PFSK-1 (cell line): ENCODE results near the gene CPNE6.

Experiments used
- FOXP2 ChIP-seq: optimal IDR thresholded peaks from 2 replicates; pipeline ENCODE3; 2011; ENCODE audit warnings: borderline replicate concordance, control low read depth, inconsistent platforms; ENCODE audit not compliant: insufficient read depth; ENCODE audit errors: extremely low read length, extremely low read depth
- POLR2AphosphoS5 ChIP-seq: IDR thresholded peaks from 2 replicates; pipeline ENCODE4 v1.6.1; 2012; ENCODE audit warnings: low read depth, mild to moderate bottlenecking, control low read depth, low read length, moderate library complexity
- SIN3A ChIP-seq: IDR thresholded peaks from 2 replicates; pipeline ENCODE4 v1.6.1; 2012; ENCODE audit warnings: mild to moderate bottlenecking, low read length, moderate library complexity, borderline replicate concordance; ENCODE audit not compliant: insufficient read depth
- TAF1 ChIP-seq: IDR thresholded peaks from 2 replicates; pipeline ENCODE4 v1.6.1; 2012; ENCODE audit warnings: low read length, control low read depth, borderline replicate concordance; ENCODE audit not compliant: insufficient read depth
- TF ChIP-seq, protein P1 (sequence below), 2 experiments: IDR thresholded peaks; 2 replicates each; pipeline versions ENCODE4 v1.6.1 to v1.8.0; 2011 to 2012; ENCODE audit warnings: low read depth in 2 of 2, low read length in 2 of 2, control low read depth in 1 of 2, inconsistent platforms in 1 of 2, mild to moderate bottlenecking in 1 of 2, moderate library complexity in 1 of 2; ENCODE audit not compliant: insufficient read depth in 1 of 2

The CPNE6 gene

DNA sequence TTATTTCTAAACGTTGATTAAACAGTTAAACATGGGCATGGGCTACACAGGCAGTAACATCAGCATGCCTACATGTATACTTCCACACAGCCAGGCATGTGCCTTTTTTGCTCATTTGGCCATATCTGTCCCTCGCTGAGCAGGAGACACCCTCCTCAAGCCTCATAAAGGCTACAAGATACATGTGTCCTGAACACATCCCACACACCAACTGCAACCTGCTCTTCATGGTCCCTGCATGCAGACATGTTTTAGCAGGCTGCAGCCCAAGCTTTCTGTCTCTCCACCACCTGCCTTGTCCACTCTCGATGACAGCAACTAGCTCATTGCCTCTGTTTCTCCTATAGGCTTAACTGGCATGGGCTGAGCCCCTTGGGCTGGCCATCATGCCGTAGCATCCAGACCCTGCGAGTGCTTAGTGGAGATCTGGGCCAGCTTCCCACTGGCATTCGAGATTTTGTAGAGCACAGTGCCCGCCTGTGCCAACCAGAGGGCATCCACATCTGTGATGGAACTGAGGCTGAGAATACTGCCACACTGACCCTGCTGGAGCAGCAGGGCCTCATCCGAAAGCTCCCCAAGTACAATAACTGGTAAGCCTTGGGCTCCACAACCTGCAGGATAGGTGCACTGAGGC lies 25.3 kb downstream of the CPNE6 start:
- TF ChIP-seq FOXP2: no peak
- TF ChIP-seq, protein P1, sequence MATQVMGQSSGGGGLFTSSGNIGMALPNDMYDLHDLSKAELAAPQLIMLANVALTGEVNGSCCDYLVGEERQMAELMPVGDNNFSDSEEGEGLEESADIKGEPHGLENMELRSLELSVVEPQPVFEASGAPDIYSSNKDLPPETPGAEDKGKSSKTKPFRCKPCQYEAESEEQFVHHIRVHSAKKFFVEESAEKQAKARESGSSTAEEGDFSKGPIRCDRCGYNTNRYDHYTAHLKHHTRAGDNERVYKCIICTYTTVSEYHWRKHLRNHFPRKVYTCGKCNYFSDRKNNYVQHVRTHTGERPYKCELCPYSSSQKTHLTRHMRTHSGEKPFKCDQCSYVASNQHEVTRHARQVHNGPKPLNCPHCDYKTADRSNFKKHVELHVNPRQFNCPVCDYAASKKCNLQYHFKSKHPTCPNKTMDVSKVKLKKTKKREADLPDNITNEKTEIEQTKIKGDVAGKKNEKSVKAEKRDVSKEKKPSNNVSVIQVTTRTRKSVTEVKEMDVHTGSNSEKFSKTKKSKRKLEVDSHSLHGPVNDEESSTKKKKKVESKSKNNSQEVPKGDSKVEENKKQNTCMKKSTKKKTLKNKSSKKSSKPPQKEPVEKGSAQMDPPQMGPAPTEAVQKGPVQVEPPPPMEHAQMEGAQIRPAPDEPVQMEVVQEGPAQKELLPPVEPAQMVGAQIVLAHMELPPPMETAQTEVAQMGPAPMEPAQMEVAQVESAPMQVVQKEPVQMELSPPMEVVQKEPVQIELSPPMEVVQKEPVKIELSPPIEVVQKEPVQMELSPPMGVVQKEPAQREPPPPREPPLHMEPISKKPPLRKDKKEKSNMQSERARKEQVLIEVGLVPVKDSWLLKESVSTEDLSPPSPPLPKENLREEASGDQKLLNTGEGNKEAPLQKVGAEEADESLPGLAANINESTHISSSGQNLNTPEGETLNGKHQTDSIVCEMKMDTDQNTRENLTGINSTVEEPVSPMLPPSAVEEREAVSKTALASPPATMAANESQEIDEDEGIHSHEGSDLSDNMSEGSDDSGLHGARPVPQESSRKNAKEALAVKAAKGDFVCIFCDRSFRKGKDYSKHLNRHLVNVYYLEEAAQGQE (IDR thresholded peaks at IDR 0.05; ENCODE audit: insufficient read depth in 1 of 2, low read depth in 2 of 2, low read length in 2 of 2): no peak
- TF ChIP-seq POLR2AphosphoS5: no peak
- no peak for TF ChIP-seq TAF1

DNA sequence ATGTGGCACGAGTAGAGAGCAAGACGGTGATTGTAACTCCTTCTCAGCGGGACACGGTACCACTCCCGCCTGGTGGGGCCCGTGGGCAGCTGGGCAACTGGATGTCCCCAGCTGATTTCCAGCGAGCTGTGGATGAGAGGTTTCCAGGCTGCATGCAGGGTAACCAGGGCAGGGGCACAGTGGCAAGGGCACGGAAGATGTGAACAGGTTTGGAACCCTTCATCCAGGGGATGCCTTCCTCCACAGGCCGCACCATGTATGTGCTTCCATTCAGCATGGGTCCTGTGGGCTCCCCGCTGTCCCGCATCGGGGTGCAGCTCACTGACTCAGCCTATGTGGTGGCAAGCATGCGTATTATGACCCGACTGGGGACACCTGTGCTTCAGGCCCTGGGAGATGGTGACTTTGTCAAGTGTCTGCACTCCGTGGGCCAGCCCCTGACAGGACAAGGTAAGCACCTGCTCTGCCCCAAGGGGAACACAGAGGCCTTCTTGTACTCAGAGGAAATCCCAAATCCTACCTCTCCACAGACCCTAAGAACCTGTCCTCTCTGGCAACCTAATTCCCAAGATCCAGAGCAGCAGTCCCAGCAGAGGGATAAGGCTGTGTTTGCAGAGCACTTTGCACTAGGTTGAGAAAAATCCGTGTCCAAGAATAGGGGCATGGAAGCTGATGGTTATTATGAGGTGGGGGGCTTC lies 27.0 kb downstream of the CPNE6 start:
- no peak for TF ChIP-seq TAF1
- TF ChIP-seq, protein P1 (IDR thresholded peaks at IDR 0.05; ENCODE audit: insufficient read depth in 1 of 2, low read depth in 2 of 2, low read length in 2 of 2): no peak
- TF ChIP-seq POLR2AphosphoS5: no peak
- no peak for TF ChIP-seq SIN3A
- no peak for TF ChIP-seq FOXP2

DNA sequence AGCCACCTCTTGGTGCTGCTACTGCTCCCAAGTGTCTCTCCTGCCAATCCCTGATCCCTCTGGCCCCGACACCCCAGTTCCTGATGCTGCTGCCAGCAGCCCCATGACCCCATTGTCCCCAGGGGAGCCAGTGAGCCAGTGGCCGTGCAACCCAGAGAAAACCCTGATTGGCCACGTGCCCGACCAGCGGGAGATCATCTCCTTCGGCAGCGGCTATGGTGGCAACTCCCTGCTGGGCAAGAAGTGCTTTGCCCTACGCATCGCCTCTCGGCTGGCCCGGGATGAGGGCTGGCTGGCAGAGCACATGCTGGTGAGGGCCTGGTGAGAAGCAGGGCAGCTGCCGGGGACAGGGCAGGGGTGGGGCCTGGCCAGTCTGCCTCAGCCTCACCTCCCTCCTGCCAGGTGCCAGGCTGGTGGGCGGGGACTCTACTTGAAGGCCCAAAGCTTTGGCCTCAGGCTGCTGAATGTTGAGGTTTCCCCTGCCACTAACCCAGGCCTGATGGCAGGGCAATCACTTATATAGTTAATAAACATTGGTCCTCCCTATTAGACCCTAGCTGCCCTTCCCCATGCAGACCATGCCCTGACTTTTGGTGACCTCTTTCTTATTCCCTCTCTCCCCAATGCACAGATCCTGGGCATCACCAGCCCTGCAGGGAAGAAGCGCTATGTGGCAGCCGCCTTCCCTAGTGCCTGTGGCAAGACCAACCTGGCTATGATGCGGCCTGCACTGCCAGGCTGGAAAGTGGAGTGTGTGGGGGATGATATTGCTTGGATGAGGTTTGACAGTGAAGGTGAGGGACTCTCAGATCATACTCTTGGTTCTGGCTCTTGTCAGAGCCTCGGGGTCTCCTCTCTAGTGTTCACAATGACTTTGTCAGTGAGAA lies 27.8 kb downstream of the CPNE6 start:
- no peak for TF ChIP-seq POLR2AphosphoS5

DNA sequence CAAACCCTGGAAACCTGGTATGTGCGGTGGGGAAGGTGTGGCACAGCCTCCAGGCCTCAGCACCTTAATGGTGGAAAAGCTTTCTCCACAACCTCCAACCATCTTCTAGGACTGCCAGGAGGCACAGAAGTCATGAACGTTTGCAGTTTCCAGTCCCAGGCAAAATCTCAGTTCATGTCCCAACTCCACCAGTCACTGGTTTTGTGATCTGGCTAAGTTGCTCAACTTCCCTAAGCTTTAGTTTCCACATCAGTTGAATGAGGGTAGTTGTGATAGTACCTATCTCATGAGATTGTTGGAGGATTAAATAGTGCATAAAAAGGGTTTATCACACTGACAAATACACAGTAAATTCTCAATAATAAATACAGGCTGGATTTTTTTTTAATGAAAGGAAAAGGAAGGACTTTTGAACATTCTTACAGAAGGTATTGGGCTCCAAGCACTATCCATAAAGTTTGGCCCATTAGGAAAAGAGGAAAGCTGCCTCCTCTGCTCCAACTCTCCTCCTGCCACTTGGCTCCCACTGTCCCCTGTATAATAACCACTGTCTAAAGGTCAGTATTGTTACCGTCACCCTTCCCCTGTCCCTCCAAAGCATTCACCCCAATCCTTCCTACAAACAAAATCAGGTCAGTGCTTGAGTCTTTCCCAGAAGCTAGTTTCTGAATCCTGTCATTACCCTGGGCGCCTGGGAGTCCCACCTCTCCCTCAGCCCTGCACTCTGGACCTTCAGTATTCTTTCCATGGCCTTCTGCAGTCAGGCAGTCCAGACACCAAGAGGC lies 29.0 kb downstream of the CPNE6 start:
- TF ChIP-seq, protein P1 (IDR thresholded peaks at IDR 0.05; ENCODE audit: insufficient read depth in 1 of 2, low read depth in 2 of 2, low read length in 2 of 2): no peak
- TF ChIP-seq SIN3A (no peak), TAF1 (no peak), FOXP2 (no peak), POLR2AphosphoS5 (no peak)

DNA sequence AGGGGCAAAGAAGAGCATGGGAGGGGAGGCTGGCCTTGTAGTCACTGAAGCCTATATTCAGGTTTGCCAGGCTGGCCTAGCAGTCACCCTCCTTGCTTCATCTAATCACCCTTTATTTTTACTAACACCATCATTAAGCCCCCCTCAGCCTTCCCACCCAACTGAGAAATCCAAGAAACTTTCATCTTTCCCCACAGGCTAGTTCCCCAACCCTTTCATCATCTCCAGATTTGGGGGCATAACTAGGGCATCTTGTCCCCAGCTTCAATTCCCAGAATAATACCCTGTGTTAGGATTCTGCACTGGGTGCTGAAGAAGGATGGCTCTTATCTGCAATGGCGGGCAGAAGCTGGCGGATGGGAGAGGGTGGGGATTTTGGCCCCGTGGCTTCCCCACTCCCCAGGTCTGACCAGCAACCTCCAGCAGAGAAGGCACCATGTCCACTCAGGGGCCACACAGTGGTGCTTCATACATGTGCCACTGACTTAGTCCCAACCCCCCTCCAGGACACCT lies 29.7 kb downstream of the CPNE6 start:
- TF ChIP-seq POLR2AphosphoS5: no peak
- no peak for TF ChIP-seq SIN3A
- no peak for TF ChIP-seq FOXP2
- no peak for TF ChIP-seq TAF1
- TF ChIP-seq, protein P1 (IDR thresholded peaks at IDR 0.05; ENCODE audit: insufficient read depth in 1 of 2, low read depth in 2 of 2, low read length in 2 of 2): no peak
